SHP77 treated with DMSO at 0.1 percent for 48 hours (cell line): ENCODE measurements around the gene DAGLB.
"Not testable (repeated sequence)": the region's sequence is repeated elsewhere in the genome, so short reads cannot be mapped to it uniquely, and the experiment has no call there.

Experiments used
- DNase-seq: peaks from one replicate; lab custom pipeline; 2025; lab: John Stamatoyannopoulos, UW

Gene DAGLB

DNA sequence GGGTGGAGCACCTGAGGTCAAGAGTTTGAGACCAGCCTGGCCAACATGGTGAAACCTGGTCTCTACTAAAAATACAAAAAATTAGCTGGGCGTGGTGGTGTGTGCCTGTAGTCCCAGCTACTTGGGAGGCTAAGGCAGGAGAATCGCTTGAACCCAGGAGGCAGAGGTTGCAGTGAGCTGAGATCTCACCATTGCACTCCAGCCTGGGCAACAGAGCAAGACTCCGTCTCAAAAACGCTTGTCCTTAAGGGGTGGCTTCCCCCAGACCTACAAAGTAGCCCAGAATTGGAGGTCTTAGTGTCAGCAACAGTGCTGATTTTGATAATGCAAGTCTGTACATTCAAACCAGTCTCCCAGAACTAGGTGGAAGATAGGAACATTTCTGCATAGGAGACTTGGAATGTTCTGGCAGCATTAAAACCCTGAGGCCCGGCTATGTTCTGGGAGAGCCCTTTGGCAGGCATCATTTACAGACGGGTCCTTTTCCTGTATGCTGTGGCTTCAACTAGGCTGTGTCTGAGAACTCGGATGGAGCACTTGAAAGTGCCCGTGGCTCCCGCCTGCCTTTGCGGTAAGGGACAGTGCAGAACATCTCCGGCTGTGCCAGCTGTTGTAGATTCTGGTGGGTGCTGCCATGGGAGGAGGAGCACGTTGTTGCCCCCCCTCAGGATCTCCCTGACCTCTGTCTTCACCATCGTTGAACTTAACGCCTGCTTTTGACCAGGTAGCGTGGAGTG is 49.8 kb downstream of the DAGLB start:
- not testable (repeated sequence) for DNase-seq

DNA sequence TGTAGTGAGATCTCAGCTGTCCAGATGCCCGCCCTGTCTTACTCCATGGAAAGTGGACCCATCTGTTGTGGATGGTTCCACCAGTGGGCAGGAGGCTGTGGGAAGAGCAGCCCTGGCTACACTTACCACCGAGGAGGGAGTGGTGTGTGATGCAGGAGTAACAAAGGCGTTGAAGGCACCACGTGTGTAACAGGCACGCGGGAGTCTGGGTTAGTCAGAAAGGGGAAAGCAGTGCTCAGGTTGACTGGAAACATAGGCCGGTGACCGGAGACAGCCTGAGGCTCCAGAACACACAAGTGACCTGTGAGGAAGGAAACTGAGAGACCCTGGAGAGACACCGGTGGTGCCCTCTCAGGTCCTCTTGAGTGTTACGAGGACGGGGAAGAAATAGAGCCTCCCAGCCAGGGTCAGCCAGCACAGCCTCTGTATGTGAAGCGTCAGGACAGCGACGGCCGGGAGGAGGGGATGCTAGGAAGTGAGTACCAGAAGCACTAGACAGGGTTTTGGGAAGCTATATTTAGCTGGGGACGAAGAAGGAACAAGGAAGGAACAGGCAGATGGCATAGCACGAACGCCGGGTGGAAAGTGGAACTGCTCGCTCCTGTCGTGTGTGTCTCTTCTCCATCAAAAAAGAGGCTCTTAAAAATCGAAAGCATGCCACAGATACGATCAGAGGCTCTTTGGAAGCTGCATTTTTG is 51.7 kb downstream of the DAGLB start:
- DNase-seq = no peak

- DNase-seq = no peak
Measured at GRCh38 chr7:6394114-6394513, 53.6 kb downstream of the DAGLB start.

- no peak for DNase-seq
Measured at GRCh38 chr7:6393667-6394056, 54.1 kb downstream of the DAGLB start.

DNA sequence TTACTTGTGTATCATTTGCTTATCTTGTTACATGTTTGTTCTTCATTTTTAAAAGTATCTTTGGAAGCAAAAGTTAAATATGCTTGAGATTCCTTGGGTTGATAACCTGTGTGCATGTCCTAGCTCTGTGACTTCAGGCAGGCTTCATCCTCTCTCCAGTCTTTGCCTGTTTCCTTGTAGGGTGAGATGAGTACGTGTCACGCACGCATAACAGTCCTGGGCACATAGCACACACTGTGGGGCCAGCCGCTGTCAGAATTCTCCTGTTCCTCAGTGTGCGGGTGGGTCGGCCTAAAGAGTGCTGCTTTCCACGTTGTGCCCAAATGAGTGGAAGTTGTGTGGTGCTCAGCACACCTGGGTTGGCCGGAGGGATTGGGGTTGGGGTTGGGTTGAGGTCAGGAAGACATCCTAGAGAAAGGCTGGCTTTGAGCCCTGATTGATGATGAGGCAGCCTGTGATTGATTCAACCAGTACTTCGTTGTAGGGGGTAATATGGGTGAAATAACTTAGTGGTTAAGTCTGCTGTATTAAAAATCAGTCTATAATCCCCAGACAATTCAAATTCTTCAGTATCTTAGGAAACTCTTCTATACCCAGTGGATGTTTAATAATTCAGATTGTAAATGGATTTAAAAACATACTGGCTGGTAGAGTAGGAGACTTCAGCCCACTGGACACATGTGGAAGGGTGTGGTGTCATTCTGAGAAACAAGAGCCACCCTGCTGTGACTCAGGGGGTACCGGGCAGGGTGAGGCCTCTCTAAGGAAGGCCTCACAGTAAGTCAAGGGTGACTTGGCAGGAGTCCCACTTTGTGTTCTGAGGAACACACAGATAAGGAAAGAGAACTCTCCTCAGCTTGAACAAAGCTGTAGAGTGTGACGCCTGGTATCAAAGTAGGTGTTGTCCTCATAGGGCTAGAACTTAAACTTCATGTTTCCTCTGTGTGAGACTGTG is 54.8 kb downstream of the DAGLB start:
- DNase-seq = no peak

GRCh38 chr7:6389728-6390127 is 58.0 kb downstream of the DAGLB start:
- DNase-seq = no peak

DNA sequence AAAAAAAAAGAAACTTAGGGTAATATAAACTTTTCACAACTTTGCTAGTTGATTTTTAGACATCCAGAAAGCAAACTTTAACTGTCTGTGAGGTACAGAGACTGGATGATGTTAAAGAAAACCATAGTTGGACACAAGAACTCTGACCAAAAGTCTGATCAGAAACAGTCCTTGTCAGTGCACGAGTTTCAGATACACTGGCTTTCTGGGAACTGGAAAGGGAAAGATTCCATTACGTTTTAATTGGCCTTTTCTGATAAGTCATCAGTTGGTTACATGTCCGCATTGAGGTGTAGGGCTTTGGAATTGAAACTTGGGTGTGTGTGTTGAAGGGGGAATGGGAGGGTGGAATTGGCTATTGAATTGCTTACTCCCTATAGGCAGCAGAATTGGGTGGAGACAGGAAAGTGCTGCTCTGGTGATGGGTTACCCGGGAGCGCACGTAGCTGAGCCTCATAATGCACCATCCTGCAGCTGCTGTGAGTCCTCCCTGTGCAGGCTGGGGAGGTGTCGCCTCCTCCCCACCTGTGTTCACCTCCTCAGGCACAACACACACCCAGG is 59.9 kb downstream of the DAGLB start:
- no peak for DNase-seq

GRCh38 chr7:6386779-6387178 is 61.0 kb downstream of the DAGLB start:
- DNase-seq = no peak

DNA sequence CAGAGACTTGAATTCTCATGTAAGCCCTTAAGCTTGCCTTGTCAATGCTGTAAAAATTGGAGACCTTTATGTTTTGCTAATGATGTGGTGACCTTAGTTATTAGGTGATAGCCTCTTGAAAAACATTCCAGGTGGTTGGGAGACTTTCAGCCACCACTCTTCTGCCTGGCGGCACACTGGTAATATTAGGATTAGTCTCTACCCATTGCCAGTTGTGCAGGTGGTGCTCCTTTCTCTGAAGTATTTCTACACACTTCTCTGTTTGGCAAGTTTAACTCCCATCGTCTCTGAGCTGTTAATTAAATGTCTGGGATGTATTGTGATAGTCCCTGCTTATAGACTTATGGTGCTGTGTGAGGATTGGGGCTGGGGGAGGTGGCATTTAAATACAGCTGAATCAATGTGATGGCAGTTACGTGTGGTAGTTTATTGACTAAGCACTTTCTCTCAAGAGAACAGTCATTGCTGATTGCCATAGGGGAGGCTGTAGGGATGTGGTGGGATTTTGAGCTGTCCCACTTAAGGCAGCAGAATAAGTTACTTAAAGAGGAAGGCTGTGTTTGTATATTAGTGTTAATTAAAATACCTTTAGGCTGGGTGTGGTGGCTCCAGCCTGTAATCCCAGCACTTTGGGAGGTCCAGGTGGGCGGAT is 61.7 kb downstream of the DAGLB start:
- DNase-seq = peak; percentile 73

GRCh38 chr7:6385110-6385781 is 62.5 kb downstream of the DAGLB start:
- DNase-seq = peak; percentile 12

- DNase-seq = no peak
Measured at GRCh38 chr7:6384327-6384726, 63.4 kb downstream of the DAGLB start.

- no peak for DNase-seq
Measured at GRCh38 chr7:6382817-6383216, 64.9 kb downstream of the DAGLB start.

- DNase-seq = not testable (repeated sequence)
Measured at GRCh38 chr7:6381846-6382245, 65.9 kb downstream of the DAGLB start.

- no peak for DNase-seq
Measured at GRCh38 chr7:6380310-6381095, 67.3 kb downstream of the DAGLB start.

- DNase-seq = no peak
Measured at GRCh38 chr7:6379886-6380285, 67.9 kb downstream of the DAGLB start.

DNA sequence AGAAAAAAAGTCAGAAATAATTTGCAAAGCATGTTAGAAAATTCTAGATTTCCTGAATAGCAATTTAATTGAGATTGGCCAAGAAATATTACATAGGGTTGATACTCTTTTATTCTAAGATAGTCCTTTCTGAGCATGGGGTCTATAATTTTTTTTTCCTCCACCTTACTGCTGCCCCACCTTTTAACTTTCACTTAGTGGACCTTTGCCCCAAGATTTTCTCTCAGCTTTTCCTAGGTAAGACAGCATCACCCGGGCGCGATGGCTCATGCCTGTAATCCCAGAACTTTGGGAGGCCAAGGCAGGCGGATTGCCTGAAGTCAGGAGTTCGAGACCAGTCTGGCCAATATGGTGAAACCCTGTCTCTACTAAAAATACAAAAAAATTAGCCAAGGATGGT is 69.2 kb downstream of the DAGLB start:
- DNase-seq = not testable (repeated sequence)

GRCh38 chr7:6376820-6377219 is 70.9 kb downstream of the DAGLB start:
- no peak for DNase-seq

GRCh38 chr7:6375348-6376101 is 72.2 kb downstream of the DAGLB start:
- DNase-seq = no peak

DNA sequence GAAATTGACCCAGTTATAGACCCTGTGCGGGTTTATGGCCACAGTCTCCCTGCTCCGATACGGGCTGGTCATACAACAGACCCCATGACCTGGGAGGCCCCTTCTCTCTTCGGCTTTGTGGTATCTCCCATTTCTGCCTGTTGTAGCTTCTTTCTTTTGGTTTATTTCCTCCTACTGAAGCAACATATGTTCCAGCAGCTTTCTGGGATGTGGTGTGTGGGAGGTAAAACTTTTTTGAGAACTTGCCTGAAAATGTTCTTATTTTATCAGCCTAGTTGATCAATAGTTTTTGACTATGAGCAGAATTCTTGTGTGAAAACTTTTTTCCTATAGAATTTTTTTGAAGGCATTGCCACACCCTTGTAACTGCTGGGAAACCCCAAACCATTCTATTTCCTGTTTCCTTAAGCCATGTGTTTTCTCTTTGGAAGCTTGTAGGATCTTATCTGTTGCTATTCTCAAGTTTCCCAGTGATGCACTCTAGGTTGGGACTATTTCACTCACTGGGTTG is 80.0 kb downstream of the DAGLB start:
- no peak for DNase-seq
